Hepatocyte (in vitro differentiated cells): ENCODE results near the gene RNF217. TPM values are rescaled to one million over a fixed set of nuclear protein-coding genes. Genes with fewer than 3 reads are reported as not detected.

Source experiments
- DNase-seq: peaks from one replicate; pipeline ENCODE4 v3.0.0-alpha.2; 2016; ENCODE audit warnings: low spot score
- H2AFZ ChIP-seq: fragments of 200-600 bp; sonication (generic); 2 replicates; pipeline ENCODE4 v1.6.0; 2016; ENCODE audit warnings: antibody characterized with exemption, mild to moderate bottlenecking
- H3K27ac ChIP-seq: fragments of 200-600 bp; sonication (generic); 2 replicates; pipeline ENCODE4 v1.5.1; 2016; ENCODE audit warnings: mild to moderate bottlenecking
- H3K27me3 ChIP-seq: fragments of 200-600 bp; sonication (generic); 2 replicates; pipeline ENCODE4 v1.6.1; 2016
- H3K36me3 ChIP-seq: fragments of 200-600 bp; sonication (generic); replicated peaks from 2 replicates; pipeline ENCODE4 v1.5.1; 2016; ENCODE audit warnings: low read depth; ENCODE audit not compliant: insufficient read depth
- H3K4me1 ChIP-seq: fragments of 200-600 bp; sonication (generic); 2 replicates; pipeline ENCODE4 v1.5.1; 2016; ENCODE audit warnings: mild to moderate bottlenecking, moderate library complexity; ENCODE audit not compliant: insufficient read depth
- H3K4me2 ChIP-seq: fragments of 200-600 bp; sonication (generic); 2 replicates; pipeline ENCODE4 v1.6.0; 2016
- H3K4me3 ChIP-seq: fragments of 200-600 bp; sonication (generic); 2 replicates; pipeline ENCODE4 v1.5.1; 2016; ENCODE audit warnings: mild to moderate bottlenecking
- H3K79me2 ChIP-seq: fragments of 200-600 bp; sonication (generic); 2 replicates; pipeline ENCODE4 v1.6.0; 2017; ENCODE audit warnings: mild to moderate bottlenecking
- H3K9me2 ChIP-seq: fragments of 200-600 bp; sonication (generic); replicated peaks from 2 replicates; pipeline ENCODE4 v1.6.0; 2017; ENCODE audit warnings: mild to moderate bottlenecking; ENCODE audit not compliant: insufficient read depth
- H3K9me3 ChIP-seq: fragments of 200-600 bp; sonication (generic); 2 replicates; pipeline ENCODE4 v1.5.1; 2016; ENCODE audit warnings: low read depth, mild to moderate bottlenecking
- H4K20me1 ChIP-seq: fragments of 200-600 bp; sonication (generic); 2 replicates; pipeline ENCODE4 v1.6.0; 2016; ENCODE audit warnings: mild to moderate bottlenecking; ENCODE audit not compliant: insufficient read depth, poor library complexity, severe bottlenecking
- CTCF ChIP-seq: fragments of 200-600 bp; sonication (generic); IDR thresholded peaks from 2 replicates; pipeline ENCODE4 v1.5.1; 2016; ENCODE audit warnings: antibody characterized with exemption, mild to moderate bottlenecking; ENCODE audit not compliant: poor library complexity
- EZH2 ChIP-seq: fragments of 200-600 bp; sonication (generic); IDR thresholded peaks from 2 replicates; pipeline ENCODE4 v1.6.1; 2016; ENCODE audit warnings: antibody characterized with exemption, mild to moderate bottlenecking, borderline replicate concordance
- EZH2phosphoT487 ChIP-seq: fragments of 200-600 bp; sonication (generic); IDR thresholded peaks from one replicate; pipeline ENCODE4 v1.6.1; 2018; ENCODE audit warnings: antibody characterized with exemption, mild to moderate bottlenecking, low read depth, moderate library complexity; ENCODE audit not compliant: unreplicated experiment, severe bottlenecking
- WGBS: methylation state at CpG from one replicate; pipeline ENCODE4 v1.1.6; 2016; ENCODE audit warnings: low lambda C conversion rate; ENCODE audit errors: missing lambda C conversion rate; 5-methylcytosine and 5-hydroxymethylcytosine counted together
- polyA plus RNA-seq: library from polyadenylated mRNA; unstranded; fragments of >200 nt; fragmentation: Nextera tagmentation; extraction: Ambion mirVana; gene quantifications from 2 replicates; pipeline ENCODE4 v1.2.1, GENCODE V29; 2016
- total RNA-seq: library from RNA; depleted of rRNA; stranded (reverse); fragments of >200 nt; gene quantifications from 2 replicates; pipeline ENCODE4 v1.2.3, GENCODE V29; 2014

The RNF217 gene
- total and polyA plus RNA-seq, 2 experiments from 2014 or later = 8.8 to 18.4 TPM

- H4K20me1 ChIP-seq = no peaks in the 10 kb centered on the region
- peaks cover 6% of the 10 kb centered on the region for H3K27me3 ChIP-seq
- H3K9me2 ChIP-seq = no peaks in the 10 kb centered on the region
- H3K4me2 ChIP-seq = no peak overlapping the region
- WGBS = 87% methylated on average over 5 of the region's 5 CpGs
- no peaks in the 10 kb centered on the region for H3K9me3 ChIP-seq
- H2AFZ ChIP-seq = no peak overlapping the region
- no peak overlapping the region for H3K4me3 ChIP-seq
- no peaks in the 10 kb centered on the region for H3K36me3 ChIP-seq
- H3K27ac ChIP-seq = no peak overlapping the region
- H3K79me2 ChIP-seq = no peaks in the 10 kb centered on the region
- TF ChIP-seq CTCF (no peak), EZH2phosphoT487 (no peak), EZH2 (no peak)
- no peaks in the 10 kb centered on the region for H3K4me1 ChIP-seq
- DNase-seq = no peak
These were observed 133.5 kb downstream of the RNF217 start for GRCh38 chr6:125095580-125096301.

DNA sequence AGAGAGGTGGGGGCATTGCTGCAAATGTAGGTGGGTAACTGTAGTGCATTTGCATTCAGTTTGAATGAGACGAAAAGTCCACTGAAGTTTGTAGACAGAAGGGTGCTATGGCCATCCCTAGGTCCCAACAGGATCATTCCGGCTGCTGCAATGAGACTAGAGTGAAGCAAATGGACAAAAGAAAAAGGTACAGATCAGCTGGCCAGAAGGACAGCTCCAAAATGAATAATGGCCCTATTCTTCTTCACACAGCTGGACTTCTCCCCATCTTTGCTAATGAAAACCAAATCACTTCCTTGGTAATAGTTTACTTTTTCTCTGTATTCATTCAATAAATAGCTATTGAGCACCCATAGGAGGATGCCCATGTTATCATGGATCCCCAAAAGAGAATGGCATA, 134.9 kb downstream of the RNF217 start:
- H3K9me3 ChIP-seq = no peaks in the 10 kb centered on the region
- TF ChIP-seq CTCF = no peak
- no peak for TF ChIP-seq EZH2phosphoT487
- TF ChIP-seq EZH2 = no peak
- H3K27me3 ChIP-seq = peaks cover 6% of the 10 kb centered on the region
- WGBS = 94% methylated on average over 2 of the region's 2 CpGs
- no peaks in the 10 kb centered on the region for H4K20me1 ChIP-seq
- no peaks in the 10 kb centered on the region for H3K79me2 ChIP-seq
- H2AFZ ChIP-seq = no peak overlapping the region
- no peak overlapping the region for H3K4me2 ChIP-seq
- no peak for DNase-seq
- no peak overlapping the region for H3K27ac ChIP-seq
- H3K9me2 ChIP-seq = no peaks in the 10 kb centered on the region
- no peaks in the 10 kb centered on the region for H3K36me3 ChIP-seq
- no peak overlapping the region for H3K4me3 ChIP-seq
- no peaks in the 10 kb centered on the region for H3K4me1 ChIP-seq

- no peak overlapping the region for H2AFZ ChIP-seq
- 80% methylated on average over 4 of the region's 4 CpGs for WGBS
- H3K4me1 ChIP-seq = no peaks in the 10 kb centered on the region
- no peaks in the 10 kb centered on the region for H3K36me3 ChIP-seq
- H3K4me3 ChIP-seq = no peak overlapping the region
- peaks cover 6% of the 10 kb centered on the region for H3K27me3 ChIP-seq
- TF ChIP-seq EZH2phosphoT487 (no peak), EZH2 (no peak), CTCF (no peak)
- no peak overlapping the region for H3K4me2 ChIP-seq
- no peak for DNase-seq
- H3K9me3 ChIP-seq = no peaks in the 10 kb centered on the region
- H3K9me2 ChIP-seq = no peaks in the 10 kb centered on the region
- no peak overlapping the region for H3K27ac ChIP-seq
- no peaks in the 10 kb centered on the region for H3K79me2 ChIP-seq
- H4K20me1 ChIP-seq = no peaks in the 10 kb centered on the region
These were observed 136.0 kb downstream of the RNF217 start for GRCh38 chr6:125098253-125098652.
